GM21723 (cell line): Measurements from ENCODE around the gene RAB8B.
A peak's percentile ranks its signal among the peaks of the same experiment; 100 is the strongest.
"Not testable (repeated sequence)": the region's sequence is repeated elsewhere in the genome, so short reads cannot be mapped to it uniquely, and the experiment has no call there.

ENCODE experiments used
- ATAC-seq: cut with Tn5 transposase; IDR thresholded peaks from one replicate; pipeline ENCODE4 v1.9.1; 2021; ENCODE audit warnings: mild to moderate bottlenecking, moderate library complexity; ENCODE audit not compliant: unreplicated experiment

The RAB8B gene

GRCh38 chr15:63203451-63204090, 14.2 kb downstream of the RAB8B start:
- ATAC-seq = no peak

DNA sequence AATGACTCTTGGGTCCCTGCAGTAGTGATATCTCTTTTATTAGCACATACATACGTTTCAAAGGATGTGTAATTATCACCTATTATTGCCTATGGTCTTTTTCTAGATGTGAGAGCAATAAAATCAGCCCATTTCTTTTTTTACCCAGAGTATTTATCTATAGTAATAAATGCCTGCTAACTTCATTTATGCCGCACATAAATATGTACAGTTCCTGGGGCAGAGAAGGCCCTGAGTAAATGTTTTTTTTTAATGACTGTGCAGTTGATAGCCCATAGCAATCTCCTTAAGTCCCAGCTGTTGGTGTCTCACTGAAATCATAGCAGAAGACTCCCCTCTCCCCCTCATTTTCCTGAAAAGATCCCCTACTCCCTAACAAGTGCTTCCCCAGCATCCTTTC, 16.7 kb downstream of the RAB8B start:
- no peak for ATAC-seq

DNA sequence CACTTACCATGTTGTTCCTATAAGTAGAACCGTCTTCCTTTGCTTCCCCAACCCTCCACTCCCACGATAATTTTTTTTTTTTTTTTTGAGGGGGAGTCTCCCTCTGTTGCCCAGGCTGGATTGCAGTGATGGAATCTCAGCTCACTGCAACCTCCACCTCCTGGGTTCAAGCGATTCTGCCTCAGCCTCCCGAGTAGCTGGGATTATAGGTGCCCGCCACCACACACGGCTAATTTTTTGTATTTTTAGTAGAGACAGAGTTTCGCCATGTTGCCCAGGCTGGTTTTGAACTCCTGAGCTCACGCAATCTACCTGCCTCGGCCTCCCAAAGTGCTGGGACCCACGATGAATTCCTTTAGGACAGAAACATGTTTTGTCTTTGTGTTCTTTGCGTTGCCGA, 19.4 kb downstream of the RAB8B start:
- ATAC-seq = not testable (repeated sequence)

GRCh38 chr15:63210151-63211091, 21.0 kb downstream of the RAB8B start:
- ATAC-seq = no peak

DNA sequence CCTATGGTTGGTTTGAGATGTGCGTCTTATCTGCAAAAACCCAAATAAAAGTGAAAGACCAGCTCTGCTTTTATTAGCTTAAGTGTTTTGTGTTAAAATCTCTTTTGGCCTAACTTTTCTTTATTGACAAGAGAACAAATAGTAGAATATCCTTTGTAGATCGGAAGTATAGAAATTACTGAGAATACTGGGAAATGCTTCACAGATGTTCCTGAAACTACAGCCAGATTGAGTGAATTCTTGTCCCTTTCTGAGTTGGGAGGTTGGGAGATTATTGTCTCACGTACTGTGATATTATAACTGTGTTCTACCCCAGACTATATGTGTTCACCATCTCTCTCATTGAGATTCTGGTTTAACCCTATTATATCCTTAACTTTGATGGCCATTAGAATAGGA, 21.7 kb downstream of the RAB8B start:
- ATAC-seq = no peak

DNA sequence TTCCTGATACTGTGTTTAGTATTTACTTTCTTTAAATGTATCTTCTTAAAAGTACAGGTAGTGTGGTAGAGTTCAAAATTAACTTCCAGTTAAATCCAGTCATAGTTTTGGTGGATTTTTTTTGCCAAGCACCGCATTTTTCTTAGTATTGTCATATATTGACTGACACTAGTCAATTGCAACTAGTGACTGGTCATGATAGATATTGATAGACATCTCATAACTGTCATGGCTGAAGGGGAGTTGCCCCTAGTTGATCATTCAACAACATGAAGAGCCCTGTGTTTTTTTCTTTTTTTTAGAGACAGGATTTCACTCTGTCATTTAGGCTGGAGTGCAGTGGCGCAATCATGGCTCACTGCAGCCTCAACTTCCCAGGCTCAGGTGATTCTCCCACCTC, 22.1 kb downstream of the RAB8B start:
- no peak for ATAC-seq

GRCh38 chr15:63212050-63213004, 22.9 kb downstream of the RAB8B start:
- ATAC-seq = peak; percentile 54

GRCh38 chr15:63218100-63218808, 28.8 kb downstream of the RAB8B start:
- no peak for ATAC-seq

- no peak for ATAC-seq
Observed at GRCh38 chr15:63219196-63219710, 29.8 kb downstream of the RAB8B start.

GRCh38 chr15:63221346-63221745, 31.9 kb downstream of the RAB8B start:
- no peak for ATAC-seq

DNA sequence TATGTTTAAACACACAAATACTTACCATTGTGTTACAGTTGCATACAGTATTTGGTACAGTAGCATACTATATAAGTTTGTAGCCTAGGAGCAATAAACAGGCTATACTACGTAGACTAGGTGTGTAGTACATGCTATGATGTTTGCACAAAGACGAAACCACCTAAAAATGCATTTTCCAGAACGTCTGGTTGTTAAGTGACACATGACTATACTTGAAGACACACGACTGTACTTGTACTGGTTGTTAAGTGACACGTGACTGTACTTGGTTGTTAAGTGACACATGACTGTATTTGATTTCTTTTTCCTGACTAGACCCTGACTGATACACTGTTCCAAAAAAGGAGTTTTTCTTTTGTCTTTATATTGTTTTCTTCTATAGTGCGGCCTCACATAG, 34.1 kb downstream of the RAB8B start:
- no peak for ATAC-seq

GRCh38 chr15:63225381-63225780, 36.0 kb downstream of the RAB8B start:
- ATAC-seq = no peak

DNA sequence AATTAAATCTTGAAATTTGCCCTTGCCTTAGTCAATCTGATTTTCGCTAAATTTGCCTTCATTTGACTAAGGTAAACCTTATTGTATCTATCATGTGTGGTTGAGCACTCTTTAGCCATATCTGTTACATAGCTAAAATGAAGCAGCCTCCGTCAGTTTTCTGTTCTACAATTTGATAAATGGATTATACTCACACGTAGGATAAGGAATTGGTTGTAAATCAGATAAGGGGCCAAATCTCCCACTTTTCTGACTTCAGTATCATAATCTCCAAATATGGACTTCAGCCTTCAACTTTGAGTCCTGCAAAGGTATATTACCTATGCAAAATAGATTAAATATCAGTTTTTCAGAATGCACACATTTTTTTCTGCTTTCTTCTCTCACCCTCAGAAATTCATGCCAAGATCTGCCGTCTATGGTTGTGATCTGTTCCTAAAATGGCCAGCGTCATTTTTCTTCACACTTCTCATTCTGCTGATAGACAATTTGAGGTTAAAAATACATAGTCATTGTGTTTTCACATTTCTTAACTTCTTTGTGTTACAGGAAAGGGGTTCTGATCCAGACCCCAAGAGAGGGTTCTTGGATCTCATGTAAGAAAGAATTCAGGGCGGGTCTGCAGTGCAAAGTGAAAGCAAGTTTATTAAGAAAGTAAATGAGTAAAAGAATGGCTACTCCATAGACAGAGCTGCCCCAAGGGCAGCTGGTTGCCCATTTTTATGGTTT, 36.9 kb downstream of the RAB8B start:
- no peak for ATAC-seq

DNA sequence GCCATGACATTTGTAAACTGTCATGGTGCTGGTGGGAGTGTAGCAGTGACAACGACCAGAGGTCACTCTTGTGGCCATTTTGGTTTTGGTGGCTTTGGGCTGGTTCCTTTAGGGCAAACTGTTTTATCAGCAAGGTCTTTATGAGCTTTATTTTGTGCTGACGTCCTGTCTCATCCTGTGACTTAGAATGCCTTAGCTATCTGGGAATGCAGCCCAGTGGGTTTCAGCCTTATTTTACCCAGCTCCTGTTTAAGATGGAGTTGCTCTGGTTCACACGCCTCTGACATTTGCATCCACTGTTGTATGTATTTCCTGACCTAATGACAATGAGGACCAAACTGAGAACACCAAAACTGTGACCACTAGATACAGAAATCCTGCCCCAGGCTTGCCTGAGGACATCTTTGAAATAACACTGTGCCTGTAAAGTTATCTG, 37.6 kb downstream of the RAB8B start:
- ATAC-seq = no peak

DNA sequence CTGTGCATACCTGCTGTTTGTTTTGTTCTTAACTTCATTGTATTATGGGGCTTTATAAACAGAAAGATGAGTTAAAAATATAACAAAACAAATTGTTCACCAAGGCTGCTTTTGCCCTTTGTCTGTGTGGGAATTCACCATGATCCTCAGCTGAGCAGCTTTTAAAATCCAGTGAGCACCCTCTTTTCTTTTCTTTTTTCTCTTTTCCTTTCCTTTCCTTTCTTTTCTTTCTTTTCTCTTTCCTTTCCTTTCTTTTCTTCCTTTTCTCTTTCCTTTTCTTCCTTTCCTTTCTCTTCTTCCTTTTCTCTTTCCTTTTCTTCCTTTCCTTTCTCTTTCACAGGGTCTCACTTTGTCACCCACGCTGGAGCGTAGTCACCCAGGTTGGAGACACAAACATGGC, 38.3 kb downstream of the RAB8B start:
- ATAC-seq = no peak

- ATAC-seq = no peak
Observed at GRCh38 chr15:63231206-63231605, 41.8 kb downstream of the RAB8B start.

DNA sequence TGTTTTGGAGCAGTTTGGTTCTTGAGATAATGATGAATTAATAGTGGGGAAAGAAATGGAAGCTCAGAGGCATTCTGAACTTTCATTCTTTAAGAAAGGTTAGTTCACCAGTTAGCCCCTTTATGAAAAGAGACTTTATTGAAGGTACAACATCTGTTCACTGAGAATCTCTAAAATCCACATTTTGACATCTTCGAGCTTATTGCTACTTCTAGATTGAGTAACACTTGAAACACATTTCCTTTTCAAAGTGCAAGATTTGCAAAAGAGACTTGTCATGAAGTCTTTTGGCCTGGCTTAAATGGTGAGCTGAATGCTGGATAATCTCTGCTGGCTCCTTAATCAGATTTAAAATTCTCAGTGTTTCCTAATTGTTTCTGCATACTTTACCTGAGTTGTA, 42.3 kb downstream of the RAB8B start:
- ATAC-seq = no peak

- no peak for ATAC-seq
Observed at GRCh38 chr15:63232405-63232804, 43.0 kb downstream of the RAB8B start.

DNA sequence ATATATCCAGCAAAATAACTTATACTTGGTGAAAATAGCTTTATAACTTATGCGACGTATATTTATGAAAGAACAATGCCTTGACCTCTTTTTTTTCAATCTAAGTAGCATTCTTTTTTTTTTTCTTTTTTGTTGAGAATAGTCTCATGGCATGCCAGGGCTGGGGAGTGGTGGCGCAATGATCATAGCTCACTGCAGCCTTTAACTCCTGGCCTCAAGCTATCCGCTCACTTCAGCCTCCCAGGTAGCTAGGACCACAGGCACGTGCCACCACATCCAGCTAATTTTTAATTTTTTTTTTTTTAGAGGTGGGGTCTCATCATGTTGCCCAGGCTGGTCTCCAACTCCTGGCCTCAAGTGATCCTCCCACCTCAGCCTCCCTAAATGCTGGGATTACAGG, 43.5 kb downstream of the RAB8B start:
- ATAC-seq = no peak
